SK-N-SH (cell line): ENCODE measurements around the gene UBE2E2. TPM values are rescaled to one million over a fixed set of nuclear protein-coding genes. Genes with fewer than 3 reads are reported as not detected.

Source experiments
- CTCF ChIA-PET: fragments of 300-600, 350-600 bp; formaldehyde crosslinking; extraction: SDS; loops from one replicate; lab custom pipeline; 2021; lab: Yijun Ruan, JAX
- POLR2A ChIA-PET: fragments of 350-600 bp; sonication (Branson Sonifier 250); formaldehyde crosslinking; extraction: SDS; loops from one replicate; lab custom pipeline; 2020; ENCODE audit warnings: antibody characterized with exemption, inconsistent platforms; lab: Yijun Ruan, JAX
- DNase-seq: peaks from one replicate; pipeline ENCODE4 v3.0.0; 2012
- H2AFZ ChIP-seq: fragments of 200-600 bp; sonication (generic); 2 replicates; pipeline ENCODE4 v1.8.1; 2016; ENCODE audit warnings: antibody characterized with exemption, mild to moderate bottlenecking, low read depth
- H3F3A ChIP-seq: fragments of 200-600 bp; sonication (generic); replicated peaks from 2 replicates; pipeline ENCODE3; 2016; ENCODE audit warnings: antibody characterized with exemption, mild to moderate bottlenecking; ENCODE audit not compliant: insufficient read depth
- H3K27ac ChIP-seq, 2 experiments: fragments of 200-500 bp in 1 of 2; fragments of 200-600 bp in 1 of 2; sonication (Bioruptor generic) in 1 of 2; sonication (generic), shearing (Covaris generic) in 1 of 2; 2 replicates each; pipeline versions ENCODE4 v1.5.1 to v1.6.1; 2014 to 2016; ENCODE audit warnings: low read depth in 2 of 2, inconsistent platforms in 1 of 2, low read length in 1 of 2, mild to moderate bottlenecking in 1 of 2, mixed read lengths in 1 of 2
- H3K27me3 ChIP-seq: fragments of 200-600 bp; sonication (generic), shearing (Covaris generic); 2 replicates; pipeline ENCODE4 v1.6.1; 2016; ENCODE audit warnings: mixed run types; ENCODE audit not compliant: insufficient read depth
- H3K36me3 ChIP-seq, 2 experiments: fragments of 200-500 bp in 1 of 2; fragments of 200-600 bp in 1 of 2; sonication (Bioruptor generic) in 1 of 2; sonication (generic) in 1 of 2; replicated peaks in 1 of 2; 2 replicates each; pipeline versions ENCODE3 to v1.5.1; 2014 to 2016; ENCODE audit warnings: low read length in 1 of 2, mild to moderate bottlenecking in 1 of 2; ENCODE audit not compliant: insufficient read depth in 2 of 2, control insufficient read depth in 1 of 2
- H3K4me1 ChIP-seq, 2 experiments: fragments of 200-500 bp in 1 of 2; fragments of 200-600 bp in 1 of 2; sonication (Bioruptor generic) in 1 of 2; sonication (generic), shearing (Covaris generic) in 1 of 2; 2 replicates each; pipeline versions ENCODE4 v1.5.1 to v1.6.1; 2014 to 2016; ENCODE audit warnings: low read depth in 1 of 2, low read length in 1 of 2, mixed run types in 1 of 2; ENCODE audit not compliant: insufficient read depth in 2 of 2, control insufficient read depth in 1 of 2
- H3K4me2 ChIP-seq: fragments of 200-600 bp; sonication (generic), shearing (Covaris generic); 2 replicates; pipeline ENCODE4 v1.6.1; 2017; ENCODE audit warnings: mixed run types
- H3K4me3 ChIP-seq, 2 experiments: fragments of 200-500 bp in 1 of 2; fragments of 200-600 bp in 1 of 2; sonication (Bioruptor generic) in 1 of 2; sonication (generic), shearing (Covaris generic) in 1 of 2; 2 replicates each; pipeline versions ENCODE4 v1.5.1 to v1.8.1; 2014 to 2016; ENCODE audit warnings: low read depth in 2 of 2, inconsistent platforms in 1 of 2, low read length in 1 of 2, mild to moderate bottlenecking in 1 of 2, mixed read lengths in 1 of 2, moderate library complexity in 1 of 2
- H3K79me2 ChIP-seq: fragments of 200-600 bp; sonication (generic); 2 replicates; pipeline ENCODE4 v1.8.1; 2017; ENCODE audit warnings: mild to moderate bottlenecking; ENCODE audit not compliant: insufficient read depth
- H3K9ac ChIP-seq: fragments of 200-600 bp; sonication (generic); 2 replicates; pipeline ENCODE4 v1.6.1; 2017; ENCODE audit warnings: mixed run types
- H3K9me2 ChIP-seq: fragments of 200-600 bp; sonication (generic); 2 replicates; pipeline ENCODE4 v1.6.1; 2017; ENCODE audit warnings: mixed run types
- H3K9me3 ChIP-seq: fragments of 200-600 bp; sonication (generic); 2 replicates; pipeline ENCODE4 v1.6.1; 2017; ENCODE audit warnings: mixed run types, mild to moderate bottlenecking, moderate library complexity
- H4K20me1 ChIP-seq: fragments of 200-600 bp; sonication (generic); 2 replicates; pipeline ENCODE4 v1.6.1; 2017; ENCODE audit warnings: mild to moderate bottlenecking, mixed run types; ENCODE audit not compliant: insufficient read depth
- ELF1 ChIP-seq: IDR thresholded peaks from 2 replicates; pipeline ENCODE4 v1.4.0; 2012
- FOXJ3 ChIP-seq: sonication (generic); formaldehyde crosslinking; IDR thresholded peaks from 2 replicates; pipeline ENCODE4 v1.5.1; 2020; ENCODE audit warnings: mild to moderate bottlenecking, missing genetic modification reagents
- MAX ChIP-seq: IDR thresholded peaks from 2 replicates; pipeline ENCODE4 v1.4.0; 2012; ENCODE audit warnings: low read depth
- MXI1 ChIP-seq: IDR thresholded peaks from 2 replicates; pipeline ENCODE4 v1.6.1; 2012; ENCODE audit warnings: mild to moderate bottlenecking, low read depth, low read length, improper control_type of control experiment
- NRF1 ChIP-seq: IDR thresholded peaks from 2 replicates; pipeline ENCODE4 v1.6.1; 2012; ENCODE audit warnings: low read depth, mild to moderate bottlenecking, low read length
- POLR2AphosphoS5 ChIP-seq: IDR thresholded peaks from 2 replicates; pipeline ENCODE4 v1.6.1; 2012; ENCODE audit warnings: low read depth, low read length
- RXRA ChIP-seq: IDR thresholded peaks from 2 replicates; pipeline ENCODE4 v1.4.0; 2012; ENCODE audit warnings: low read depth, mild to moderate bottlenecking, borderline replicate concordance
- SMC3 ChIP-seq: IDR thresholded peaks from 2 replicates; pipeline ENCODE4 v1.6.1; 2012; ENCODE audit warnings: low read depth, low read length, improper control_type of control experiment
- YY1 ChIP-seq: IDR thresholded peaks from 2 replicates; pipeline ENCODE4 v1.4.0; 2012; ENCODE audit warnings: low read depth, mild to moderate bottlenecking
- WGBS: methylation state at CpG from one replicate; pipeline ENCODE4 v1.1.6; 2017; ENCODE audit warnings: low lambda C conversion rate; 5-methylcytosine and 5-hydroxymethylcytosine counted together
- polyA plus RNA-seq, 3 experiments: library from polyadenylated mRNA; depleted of rRNA; stranded (reverse); fragments of >200 nt; gene quantifications; 2 replicates each; pipeline ENCODE4 v1.2.3, GENCODE V29; 2012

The UBE2E2 gene
- polyA plus RNA-seq, 1 of the 3 experiments (the other 2 are of a cell fraction): 46.4 TPM

- Histone ChIP-seq H3K4me3 (no peak overlapping the region), H3K9me2 (no peaks in the 10 kb centered on the region), H3K9ac (no peak overlapping the region), H4K20me1 (peaks cover 10% of the 10 kb centered on the region; the same call in 1 of the 2 replicates), H3K9me3 (no peaks in the 10 kb centered on the region), H3K4me2 (no peak overlapping the region), H3K79me2 (peaks cover 23% of the 10 kb centered on the region), H3K27me3 (no peaks in the 10 kb centered on the region), H3K27ac (no peak overlapping the region)
- POLR2A ChIA-PET: no interaction called here
- CTCF ChIA-PET: no interaction called here
- TF ChIP-seq SMC3: no peak
- no peak for TF ChIP-seq ELF1
- no peak for TF ChIP-seq YY1
- TF ChIP-seq, all 33 proteins: peak for 0
- Histone ChIP-seq H3F3A (peaks cover 7% of the 10 kb centered on the region), H3K4me1 (peaks cover 0 to 8% of the 10 kb centered on the region in 2 experiments; a peak in 2 of 4 replicates), H2AFZ (no peak overlapping the region), H3K36me3 (no peaks in the 10 kb centered on the region)
- no peak for DNase-seq
- WGBS: 93% methylated on average over 10 of the region's 10 CpGs
Observed at GRCh38 chr3:23201154-23201838, 1.8 kb upstream of the UBE2E2 start.

- peaks cover 7% of the 10 kb centered on the region for H3F3A ChIP-seq
- H2AFZ ChIP-seq: peak overlapping the region; percentile 86; the same call in 1 of the 2 replicates
- H3K36me3 ChIP-seq: no peaks in the 10 kb centered on the region
- H3K9me3 ChIP-seq: no peaks in the 10 kb centered on the region
- H3K4me1 ChIP-seq: peaks cover 0 to 8% of the 10 kb centered on the region in 2 experiments; a peak in 2 of 4 replicates
- CTCF ChIA-PET: interaction anchor here (0.5 kb wide), 1 partner anchor 447 kb away, joined by 3 read pairs; no protein-coding TSS in a partner anchor
- H3K4me2 ChIP-seq: peak overlapping the region; percentile 71
- POLR2A ChIA-PET: no interaction called here
- H3K27ac ChIP-seq: no peak overlapping the region; a peak in 1 of 4 replicates
- H3K27me3 ChIP-seq: no peaks in the 10 kb centered on the region
- H3K9me2 ChIP-seq: no peaks in the 10 kb centered on the region
- TF ChIP-seq MAX (no peak), MXI1 (no peak), ELF1 (no peak), NRF1 (no peak), POLR2AphosphoS5 (no peak), RXRA (no peak)
- peak overlapping the region; percentile 93 to 96 for H3K4me3 ChIP-seq
- peak overlapping the region; percentile 82 for H3K9ac ChIP-seq
- no peak for DNase-seq
- H3K79me2 ChIP-seq: peaks cover 33% of the 10 kb centered on the region
- peaks cover 10% of the 10 kb centered on the region; the same call in 1 of the 2 replicates for H4K20me1 ChIP-seq
- 19% methylated on average over 28 of the region's 41 CpGs for WGBS
Observed at GRCh38 chr3:23202203-23202920, 765 bp upstream of the UBE2E2 start.

GRCh38 chr3:23203708-23204330, 692 bp downstream of the UBE2E2 start:
- Histone ChIP-seq H3K36me3 (no peaks in the 10 kb centered on the region), H3K4me3 (peak overlapping the region; percentile 93 to 96), H3K9me2 (no peaks in the 10 kb centered on the region), H3K27me3 (no peaks in the 10 kb centered on the region), H4K20me1 (peaks cover 10% of the 10 kb centered on the region; the same call in 1 of the 2 replicates), H3K4me2 (peak overlapping the region; percentile 82), H3K27ac (peak overlapping the region; percentile 51 to 77; a peak in 2 of 4 replicates), H3K4me1 (peaks cover 0 to 8% of the 10 kb centered on the region in 2 experiments; a peak in 2 of 4 replicates), H2AFZ (peak overlapping the region; percentile 91; the same call in 1 of the 2 replicates), H3K79me2 (peaks cover 47% of the 10 kb centered on the region), H3K9ac (peak overlapping the region; percentile 82), H3F3A (peaks cover 7% of the 10 kb centered on the region), H3K9me3 (no peaks in the 10 kb centered on the region)
- TF ChIP-seq MXI1: peak; percentile 53; the same call in 1 of the 2 replicates
- no peak for TF ChIP-seq FOXJ3 (CRISPR knock-in tag)
- POLR2A ChIA-PET: interaction anchor here (0.8 kb wide), 1 partner anchor 742 kb away, joined by 3 read pairs; no protein-coding TSS in a partner anchor
- under 1% methylated on average over 19 of the region's 19 CpGs for WGBS
- DNase-seq: peak; percentile 54
- CTCF ChIA-PET: no interaction called here
